K562 (cell line): ENCODE data around the gene MLH3. TPM values are rescaled to one million over a fixed set of nuclear protein-coding genes. Genes with fewer than 3 reads are reported as not detected.

Source experiments
- KHSRP ChIP-seq: fragments of 450-650 bp; IDR thresholded peaks from 2 replicates; pipeline ENCODE4 v1.6.1; 2017
- TAL1 ChIP-seq: fragments of 450-650 bp; IDR thresholded peaks from 2 replicates; pipeline ENCODE4 v1.6.1; 2016; ENCODE audit warnings: mild to moderate bottlenecking
- polyA plus RNA-seq, 8 experiments: library from polyadenylated mRNA; depleted of rRNA in 4 of 8; stranded (reverse) in 5 of 8; unstranded in 3 of 8; fragments of >200 nt; fragmentation: Nextera tagmentation in 2 of 8; fragmentation: Illumina TruSeq in 1 of 8; extraction: Ambion mirVana in 2 of 8; extraction: Trizol in 1 of 8; gene quantifications; 2 replicates each; pipeline versions ENCODE4 v1.2.1 to v1.2.3, GENCODE V29; 2011 to 2014; ENCODE audit warnings: inconsistent platforms in 1 of 8, missing spikeins in 1 of 8
- total RNA-seq, 7 experiments: library from RNA; depleted of rRNA in 6 of 7; stranded (reverse); fragments of >200 nt in 6 of 7; fragmentation: Illumina TruSeq in 2 of 7; extraction: Trizol in 2 of 7; gene quantifications; 2 replicates each; pipeline versions ENCODE4 v1.2.1 to v1.2.3, GENCODE V29; 2011 to 2021; ENCODE audit warnings: low replicate concordance in 1 of 7
- TF ChIP-seq, protein P1 (sequence below): fragments of 450-650 bp; IDR thresholded peaks from 2 replicates; pipeline ENCODE4 v1.6.1; 2016; ENCODE audit warnings: mild to moderate bottlenecking, moderate library complexity

MLH3 gene
- total and polyA plus RNA-seq, 9 of the 15 experiments (the other 6 are each of a cell fraction or from before 2014, with no cell fraction given), result 5.9 to 15.3 (median 10.7) TPM

- TF ChIP-seq, protein P1, sequence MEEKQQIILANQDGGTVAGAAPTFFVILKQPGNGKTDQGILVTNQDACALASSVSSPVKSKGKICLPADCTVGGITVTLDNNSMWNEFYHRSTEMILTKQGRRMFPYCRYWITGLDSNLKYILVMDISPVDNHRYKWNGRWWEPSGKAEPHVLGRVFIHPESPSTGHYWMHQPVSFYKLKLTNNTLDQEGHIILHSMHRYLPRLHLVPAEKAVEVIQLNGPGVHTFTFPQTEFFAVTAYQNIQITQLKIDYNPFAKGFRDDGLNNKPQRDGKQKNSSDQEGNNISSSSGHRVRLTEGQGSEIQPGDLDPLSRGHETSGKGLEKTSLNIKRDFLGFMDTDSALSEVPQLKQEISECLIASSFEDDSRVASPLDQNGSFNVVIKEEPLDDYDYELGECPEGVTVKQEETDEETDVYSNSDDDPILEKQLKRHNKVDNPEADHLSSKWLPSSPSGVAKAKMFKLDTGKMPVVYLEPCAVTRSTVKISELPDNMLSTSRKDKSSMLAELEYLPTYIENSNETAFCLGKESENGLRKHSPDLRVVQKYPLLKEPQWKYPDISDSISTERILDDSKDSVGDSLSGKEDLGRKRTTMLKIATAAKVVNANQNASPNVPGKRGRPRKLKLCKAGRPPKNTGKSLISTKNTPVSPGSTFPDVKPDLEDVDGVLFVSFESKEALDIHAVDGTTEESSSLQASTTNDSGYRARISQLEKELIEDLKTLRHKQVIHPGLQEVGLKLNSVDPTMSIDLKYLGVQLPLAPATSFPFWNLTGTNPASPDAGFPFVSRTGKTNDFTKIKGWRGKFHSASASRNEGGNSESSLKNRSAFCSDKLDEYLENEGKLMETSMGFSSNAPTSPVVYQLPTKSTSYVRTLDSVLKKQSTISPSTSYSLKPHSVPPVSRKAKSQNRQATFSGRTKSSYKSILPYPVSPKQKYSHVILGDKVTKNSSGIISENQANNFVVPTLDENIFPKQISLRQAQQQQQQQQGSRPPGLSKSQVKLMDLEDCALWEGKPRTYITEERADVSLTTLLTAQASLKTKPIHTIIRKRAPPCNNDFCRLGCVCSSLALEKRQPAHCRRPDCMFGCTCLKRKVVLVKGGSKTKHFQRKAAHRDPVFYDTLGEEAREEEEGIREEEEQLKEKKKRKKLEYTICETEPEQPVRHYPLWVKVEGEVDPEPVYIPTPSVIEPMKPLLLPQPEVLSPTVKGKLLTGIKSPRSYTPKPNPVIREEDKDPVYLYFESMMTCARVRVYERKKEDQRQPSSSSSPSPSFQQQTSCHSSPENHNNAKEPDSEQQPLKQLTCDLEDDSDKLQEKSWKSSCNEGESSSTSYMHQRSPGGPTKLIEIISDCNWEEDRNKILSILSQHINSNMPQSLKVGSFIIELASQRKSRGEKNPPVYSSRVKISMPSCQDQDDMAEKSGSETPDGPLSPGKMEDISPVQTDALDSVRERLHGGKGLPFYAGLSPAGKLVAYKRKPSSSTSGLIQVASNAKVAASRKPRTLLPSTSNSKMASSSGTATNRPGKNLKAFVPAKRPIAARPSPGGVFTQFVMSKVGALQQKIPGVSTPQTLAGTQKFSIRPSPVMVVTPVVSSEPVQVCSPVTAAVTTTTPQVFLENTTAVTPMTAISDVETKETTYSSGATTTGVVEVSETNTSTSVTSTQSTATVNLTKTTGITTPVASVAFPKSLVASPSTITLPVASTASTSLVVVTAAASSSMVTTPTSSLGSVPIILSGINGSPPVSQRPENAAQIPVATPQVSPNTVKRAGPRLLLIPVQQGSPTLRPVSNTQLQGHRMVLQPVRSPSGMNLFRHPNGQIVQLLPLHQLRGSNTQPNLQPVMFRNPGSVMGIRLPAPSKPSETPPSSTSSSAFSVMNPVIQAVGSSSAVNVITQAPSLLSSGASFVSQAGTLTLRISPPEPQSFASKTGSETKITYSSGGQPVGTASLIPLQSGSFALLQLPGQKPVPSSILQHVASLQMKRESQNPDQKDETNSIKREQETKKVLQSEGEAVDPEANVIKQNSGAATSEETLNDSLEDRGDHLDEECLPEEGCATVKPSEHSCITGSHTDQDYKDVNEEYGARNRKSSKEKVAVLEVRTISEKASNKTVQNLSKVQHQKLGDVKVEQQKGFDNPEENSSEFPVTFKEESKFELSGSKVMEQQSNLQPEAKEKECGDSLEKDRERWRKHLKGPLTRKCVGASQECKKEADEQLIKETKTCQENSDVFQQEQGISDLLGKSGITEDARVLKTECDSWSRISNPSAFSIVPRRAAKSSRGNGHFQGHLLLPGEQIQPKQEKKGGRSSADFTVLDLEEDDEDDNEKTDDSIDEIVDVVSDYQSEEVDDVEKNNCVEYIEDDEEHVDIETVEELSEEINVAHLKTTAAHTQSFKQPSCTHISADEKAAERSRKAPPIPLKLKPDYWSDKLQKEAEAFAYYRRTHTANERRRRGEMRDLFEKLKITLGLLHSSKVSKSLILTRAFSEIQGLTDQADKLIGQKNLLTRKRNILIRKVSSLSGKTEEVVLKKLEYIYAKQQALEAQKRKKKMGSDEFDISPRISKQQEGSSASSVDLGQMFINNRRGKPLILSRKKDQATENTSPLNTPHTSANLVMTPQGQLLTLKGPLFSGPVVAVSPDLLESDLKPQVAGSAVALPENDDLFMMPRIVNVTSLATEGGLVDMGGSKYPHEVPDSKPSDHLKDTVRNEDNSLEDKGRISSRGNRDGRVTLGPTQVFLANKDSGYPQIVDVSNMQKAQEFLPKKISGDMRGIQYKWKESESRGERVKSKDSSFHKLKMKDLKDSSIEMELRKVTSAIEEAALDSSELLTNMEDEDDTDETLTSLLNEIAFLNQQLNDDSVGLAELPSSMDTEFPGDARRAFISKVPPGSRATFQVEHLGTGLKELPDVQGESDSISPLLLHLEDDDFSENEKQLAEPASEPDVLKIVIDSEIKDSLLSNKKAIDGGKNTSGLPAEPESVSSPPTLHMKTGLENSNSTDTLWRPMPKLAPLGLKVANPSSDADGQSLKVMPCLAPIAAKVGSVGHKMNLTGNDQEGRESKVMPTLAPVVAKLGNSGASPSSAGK, result no peak
- TF ChIP-seq TAL1 (no peak), KHSRP (no peak)
Observed at GRCh38 chr14:75032939-75033338, 18.3 kb downstream of the MLH3 start (continued).
